K562 treated with DMSO at 1 percent for 48 hours (cell line): Measurements from ENCODE around the gene RNU1-4. TPM values are rescaled to one million over a fixed set of nuclear protein-coding genes. Genes with fewer than 3 reads are reported as not detected.

Experiments
- total RNA-seq: library from RNA; unstranded; fragments of 300-600 nt; gene quantifications from 2 replicates; pipeline ENCODE4 v1.2.3, GENCODE V29; 2022; ENCODE audit warnings: low replicate concordance; ENCODE audit errors: extremely low read depth

Gene RNU1-4
- total RNA-seq = not detected in 2 replicates

DNA sequence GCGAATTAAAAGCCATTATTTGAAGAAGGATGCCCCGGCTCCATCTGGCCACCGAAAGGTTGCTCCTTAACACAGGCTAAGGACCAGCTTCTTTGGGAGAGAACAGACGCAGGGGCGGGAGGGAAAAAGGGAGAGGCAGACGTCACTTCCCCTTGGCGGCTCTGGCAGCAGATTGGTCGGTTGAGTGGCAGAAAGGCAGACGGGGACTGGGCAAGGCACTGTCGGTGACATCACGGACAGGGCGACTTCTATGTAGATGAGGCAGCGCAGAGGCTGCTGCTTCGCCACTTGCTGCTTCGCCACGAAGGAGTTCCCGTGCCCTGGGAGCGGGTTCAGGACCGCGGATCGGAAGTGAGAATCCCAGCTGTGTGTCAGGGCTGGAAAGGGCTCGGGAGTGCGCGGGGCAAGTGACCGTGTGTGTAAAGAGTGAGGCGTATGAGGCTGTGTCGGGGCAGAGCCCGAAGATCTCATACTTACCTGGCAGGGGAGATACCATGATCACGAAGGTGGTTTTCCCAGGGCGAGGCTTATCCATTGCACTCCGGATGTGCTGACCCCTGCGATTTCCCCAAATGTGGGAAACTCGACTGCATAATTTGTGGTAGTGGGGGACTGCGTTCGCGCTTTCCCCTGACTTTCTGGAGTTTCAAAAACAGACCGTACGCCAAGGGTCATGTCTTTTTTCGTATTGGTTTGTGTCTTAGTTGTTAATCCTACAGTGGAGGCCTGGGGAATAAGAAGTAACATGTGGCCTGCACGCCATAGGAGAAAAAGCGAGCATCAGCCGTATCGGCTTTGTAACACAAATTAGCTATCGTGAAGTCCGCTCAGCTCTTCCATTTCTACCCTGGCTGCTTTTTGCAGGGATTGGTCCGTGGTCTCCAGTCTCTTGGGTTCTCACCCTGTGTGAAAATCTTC, at the start of gene RNU1-4:
Gene RNU1-4 (plus strand): TSS at position 470 of the 918 bp plus-strand sequence.

Other genes starting within 250 kb of the RNU1-4 start
- not detected in 2 replicates for gene RNU1-1, start 226.2 kb upstream of the RNU1-4 start, total RNA-seq
- gene NBPF1, start 127.0 kb upstream of the RNU1-4 start, total RNA-seq = not detected in 2 replicates
- gene RNU1-3, start 73.6 kb upstream of the RNU1-4 start, total RNA-seq = not detected in 2 replicates
- gene RNU1-2, start 155.5 kb downstream of the RNU1-4 start, total RNA-seq = not detected in 2 replicates
- not detected in 2 replicates for gene CROCC, start 181.4 kb downstream of the RNU1-4 start, total RNA-seq
- not detected in 2 replicates for gene MFAP2, start 240.1 kb downstream of the RNU1-4 start, total RNA-seq